HuH-7.5 (cell line): Measurements from ENCODE around the gene ZNF93.
"Not testable (repeated sequence)": the region's sequence is repeated elsewhere in the genome, so short reads cannot be mapped to it uniquely, and the experiment has no call there.

Source experiments
- DNase-seq: peaks from one replicate; pipeline ENCODE4 v3.0.0; 2011; ENCODE audit warnings: low spot score

ZNF93 gene

DNA sequence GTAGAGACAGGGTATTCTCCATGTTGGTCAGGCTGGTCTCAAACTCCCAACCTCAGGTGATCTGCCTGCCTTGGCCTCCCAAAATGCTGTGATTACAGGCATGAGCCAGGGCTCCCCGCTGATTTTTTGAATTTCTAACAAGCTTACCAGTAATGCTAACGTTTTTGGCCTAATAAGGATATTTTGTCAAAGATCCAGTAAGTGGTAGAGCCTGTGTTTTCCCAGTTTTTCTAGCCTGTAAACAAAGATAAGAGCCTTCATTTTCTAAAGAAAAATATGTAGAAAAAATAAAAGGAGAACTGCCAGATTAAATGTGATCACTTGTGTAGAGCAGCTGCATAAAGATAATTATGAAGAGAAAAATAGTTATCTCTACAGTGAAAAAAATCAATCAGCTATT, 37.7 kb downstream of the ZNF93 start:
- no peak for DNase-seq

GRCh38 chr19:19943848-19944582, 43.3 kb downstream of the ZNF93 start:
- DNase-seq, result no peak

DNA sequence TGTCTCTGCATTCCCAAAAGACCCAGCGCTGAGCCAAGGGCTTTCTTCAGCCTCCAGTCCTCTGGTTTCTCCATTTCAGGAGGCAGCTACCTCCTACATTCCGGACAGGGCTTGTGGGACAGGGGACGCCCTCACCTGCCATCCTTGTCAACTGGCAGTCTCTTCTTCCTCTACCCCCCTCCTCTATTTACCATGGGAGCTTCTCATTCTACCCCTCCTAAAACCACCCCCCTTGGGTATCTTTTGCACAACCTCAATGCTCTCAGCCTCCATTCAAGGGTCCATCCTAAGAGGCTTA, 43.8 kb downstream of the ZNF93 start:
- no peak for DNase-seq

- no peak for DNase-seq
These were observed 45.5 kb downstream of the ZNF93 start for GRCh38 chr19:19946226-19946625.

GRCh38 chr19:19948800-19949199, 48.1 kb downstream of the ZNF93 start:
- no peak for DNase-seq

DNA sequence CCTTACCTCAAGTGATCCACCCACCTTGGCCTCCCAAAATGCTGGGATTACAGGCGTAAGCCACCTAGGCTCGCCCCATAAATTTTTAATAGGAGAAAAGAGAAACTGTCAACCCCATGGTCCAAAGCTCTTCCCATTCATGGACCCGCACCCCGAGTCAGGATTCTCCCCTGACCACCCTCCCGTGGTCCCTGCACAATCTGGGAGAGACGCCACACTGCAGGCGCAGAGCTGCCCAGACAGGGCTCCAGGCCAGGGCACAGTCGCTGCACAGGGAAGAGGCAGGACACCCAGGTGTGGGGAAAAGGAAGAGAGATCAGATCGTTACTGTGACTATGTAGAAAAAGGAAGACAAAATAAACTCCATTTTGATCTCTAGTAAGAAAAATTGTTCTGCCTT, 54.5 kb downstream of the ZNF93 start:
- no peak for DNase-seq

- DNase-seq, result no peak
These were observed 55.8 kb downstream of the ZNF93 start for GRCh38 chr19:19956434-19957075.

DNA sequence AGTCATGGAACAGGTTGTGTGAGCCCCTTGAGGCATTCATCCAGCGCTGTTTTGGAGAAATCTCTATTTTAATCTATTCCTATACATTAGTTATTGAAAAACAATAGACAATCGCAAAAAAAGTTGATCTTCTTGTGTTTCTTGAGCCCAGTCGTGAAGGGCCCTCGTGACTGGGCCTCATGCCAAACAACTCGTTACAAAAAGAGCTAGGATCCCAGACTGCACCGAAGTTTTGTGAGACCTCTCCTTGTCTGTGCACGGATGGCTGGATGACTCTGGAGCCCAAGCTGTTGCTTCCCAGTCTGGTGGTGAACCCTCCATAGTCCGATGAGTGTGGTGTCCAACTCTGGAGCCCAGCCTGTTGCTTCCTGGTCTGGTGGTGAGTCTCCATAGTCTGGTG, 57.0 kb downstream of the ZNF93 start:
- DNase-seq, result not testable (repeated sequence)

DNA sequence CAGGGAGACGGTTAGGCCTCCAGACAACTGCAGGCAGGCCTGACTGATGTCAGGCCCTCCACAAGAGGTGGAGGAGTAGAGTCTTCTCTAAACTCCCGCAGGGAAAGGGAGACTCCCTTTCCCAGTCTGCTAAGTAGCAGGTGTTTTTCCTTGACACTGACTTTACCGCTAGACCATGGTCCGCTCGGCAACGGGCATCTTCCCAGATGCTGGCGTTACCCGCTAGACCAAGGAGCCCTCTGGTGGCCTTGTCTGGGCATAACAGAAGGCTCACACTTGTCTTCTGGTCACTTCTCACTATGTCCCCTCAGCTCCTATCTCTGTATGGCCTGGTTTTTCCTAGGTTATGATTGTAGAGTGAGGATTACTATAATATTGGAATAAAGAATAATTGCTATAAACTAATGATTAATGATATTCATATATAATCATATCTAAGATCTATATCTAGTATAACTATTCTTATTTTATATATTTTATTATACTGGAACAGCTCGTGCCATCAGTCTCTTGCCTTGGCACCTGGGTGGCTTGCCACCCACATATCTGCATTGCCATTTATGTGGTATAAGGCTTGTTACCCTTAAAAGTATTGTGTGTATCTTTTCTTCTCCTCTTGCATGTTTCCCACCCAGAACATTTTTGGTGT, 58.5 kb downstream of the ZNF93 start:
- not testable (repeated sequence) for DNase-seq

DNA sequence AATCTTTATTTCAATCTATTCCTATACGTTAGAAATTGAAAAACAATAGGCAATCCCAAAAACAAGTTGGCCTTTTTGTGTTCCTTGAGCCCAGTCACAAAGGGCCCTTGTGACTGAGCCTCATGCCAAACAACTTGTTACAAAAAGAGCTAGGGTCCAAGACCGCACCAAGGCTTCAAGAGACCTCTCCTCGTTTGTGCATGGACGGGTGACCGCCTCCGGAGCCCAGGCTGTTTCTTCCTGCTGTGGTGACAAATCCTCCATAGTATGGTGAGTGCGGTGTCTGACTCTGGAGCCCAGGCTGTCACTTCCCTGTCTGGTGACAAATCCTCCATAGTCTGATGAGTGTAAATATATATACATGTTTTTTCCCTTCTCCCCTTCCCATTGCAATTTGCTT, 63.7 kb downstream of the ZNF93 start:
- DNase-seq, result no peak

GRCh38 chr19:19966126-19966525, 65.4 kb downstream of the ZNF93 start:
- DNase-seq, result not testable (repeated sequence)

- no peak for DNase-seq
These were observed 66.1 kb downstream of the ZNF93 start for GRCh38 chr19:19966862-19967261.
